Stimulated activated CD4-positive, alpha-beta T cell treated with anti-CD3 and anti-CD28 coated beads, Interleukin-1b, Interleukin-23, amount 100 ng/mL, for 4 hours (primary cell): ENCODE data around the gene SLX4IP.
"Not testable (repeated sequence)": the region's sequence is repeated elsewhere in the genome, so short reads cannot be mapped to it uniquely, and the experiment has no call there.

Source experiments
- DNase-seq, 2 donors: peaks; one replicate each; pipeline ENCODE4 v3.0.0-alpha.2; 2020; ENCODE audit warnings: low read depth in 2 of 2

Gene SLX4IP

GRCh38 chr20:10434832-10435812 is at the start of gene SLX4IP:
SLX4IP (plus strand) TSS chr20:10435305; CDS start chr20:10458205, 22,900 bp downstream.
- DNase-seq: peak; percentile 67 to 72

GRCh38 chr20:10385850-10386544 is 49.1 kb upstream of the SLX4IP start:
- no peak for DNase-seq

GRCh38 chr20:10387686-10388085 is 47.4 kb upstream of the SLX4IP start:
- no peak for DNase-seq

- no peak for DNase-seq
These were observed 46.5 kb upstream of the SLX4IP start for GRCh38 chr20:10388597-10388996.

GRCh38 chr20:10390709-10391108 is 44.4 kb upstream of the SLX4IP start:
- no peak for DNase-seq

- DNase-seq: not testable (repeated sequence)
These were observed 40.4 kb upstream of the SLX4IP start for GRCh38 chr20:10394752-10395151.

GRCh38 chr20:10398834-10399369 is 36.2 kb upstream of the SLX4IP start:
- no peak for DNase-seq

GRCh38 chr20:10402938-10403608 is 32.0 kb upstream of the SLX4IP start:
- DNase-seq: no peak

- DNase-seq: no peak
These were observed 31.0 kb upstream of the SLX4IP start for GRCh38 chr20:10404023-10404628.

GRCh38 chr20:10404959-10405530 is 30.1 kb upstream of the SLX4IP start:
- DNase-seq: no peak

GRCh38 chr20:10408108-10408813 is 26.8 kb upstream of the SLX4IP start:
- no peak for DNase-seq

- no peak for DNase-seq
These were observed 23.4 kb upstream of the SLX4IP start for GRCh38 chr20:10411673-10412072.

- no peak for DNase-seq
These were observed 22.3 kb upstream of the SLX4IP start for GRCh38 chr20:10412591-10413408.

- DNase-seq: no peak
These were observed 20.0 kb upstream of the SLX4IP start for GRCh38 chr20:10415013-10415650.

- DNase-seq: not testable (repeated sequence)
These were observed 17.9 kb upstream of the SLX4IP start for GRCh38 chr20:10417218-10417617.

GRCh38 chr20:10419550-10420133 is 15.5 kb upstream of the SLX4IP start:
- DNase-seq: no peak

GRCh38 chr20:10423735-10424134 is 11.4 kb upstream of the SLX4IP start:
- DNase-seq: no peak

- DNase-seq: peak; percentile 19 to 31
These were observed 7.9 kb upstream of the SLX4IP start for GRCh38 chr20:10427060-10427692.
